Vagina (tissue), 2 donors: ENCODE data around the gene MUC12.

ENCODE experiments used
- POLR2A ChIP-seq, 2 donors: fragments of 450-650 bp; IDR thresholded peaks; one replicate each; pipeline ENCODE4 v1.6.1; 2017; ENCODE audit warnings: antibody characterized with exemption in 2 of 2, mild to moderate bottlenecking in 2 of 2, moderate library complexity in 2 of 2
- POLR2AphosphoS5 ChIP-seq, 2 donors: sonication (generic); formaldehyde crosslinking; IDR thresholded peaks; one replicate each; pipeline ENCODE4 v1.9.0; 2017; ENCODE audit warnings: antibody characterized with exemption in 2 of 2, mild to moderate bottlenecking in 2 of 2, low read depth in 1 of 2; ENCODE audit not compliant: insufficient read depth in 1 of 2

GRCh38 chr7:100921039-100921438, 48.3 kb upstream of the MUC12 start:
- TF ChIP-seq POLR2A (IDR thresholded peaks at IDR 0.05): no peak
- TF ChIP-seq POLR2AphosphoS5 (IDR thresholded peaks at IDR 0.05; ENCODE audit: insufficient read depth in 1 of 2, low read depth in 1 of 2): no peak
